ENCODE results near the gene SPAG6. TPM values are rescaled to one million over a fixed set of nuclear protein-coding genes. Genes with fewer than 3 reads are reported as not detected.

Gene SPAG6
- total RNA-seq, 2 donors from 2014 or later, result not detected

DNA sequence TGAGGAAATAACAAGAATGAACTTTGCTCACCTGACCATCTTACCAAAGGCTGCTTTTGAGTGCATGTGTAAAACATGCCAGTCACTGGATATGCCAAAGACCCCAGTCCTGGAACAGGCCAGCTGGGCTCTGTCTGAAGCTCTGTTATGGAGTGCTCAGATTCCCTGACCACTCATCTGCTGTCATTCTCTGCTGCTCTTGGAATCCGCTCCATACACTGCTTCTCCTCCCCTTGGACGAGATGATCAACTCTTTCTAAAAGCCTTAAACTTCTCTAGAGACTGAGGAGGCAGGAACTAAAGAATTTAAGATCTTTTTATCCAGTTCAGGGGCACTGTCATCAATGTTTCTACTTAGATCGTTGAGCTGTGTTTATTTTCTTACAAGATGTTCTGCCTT is 100.2 kb downstream of the SPAG6 start:
- DNase-seq (ENCODE audit: low spot score) (no peak), ATAC-seq (ENCODE audit: insufficient number of reproducible peaks, low FRiP score, low read depth) (no peak)
- Histone ChIP-seq H3K4me1 (ENCODE audit: control insufficient read depth in 1 of 2, low read depth in 2 of 2) (peaks cover 0 to 7% of the 10 kb centered on the region in 2 donors), H3K4me3 (no peak overlapping the region), H3K36me3 (no peaks in the 10 kb centered on the region), H3K27me3 (replicated peaks; ENCODE audit: insufficient read depth) (no peaks in the 10 kb centered on the region), H3K9me3 (no peaks in the 10 kb centered on the region), H3K27ac (no peak overlapping the region)
- TF ChIP-seq, protein P1, sequence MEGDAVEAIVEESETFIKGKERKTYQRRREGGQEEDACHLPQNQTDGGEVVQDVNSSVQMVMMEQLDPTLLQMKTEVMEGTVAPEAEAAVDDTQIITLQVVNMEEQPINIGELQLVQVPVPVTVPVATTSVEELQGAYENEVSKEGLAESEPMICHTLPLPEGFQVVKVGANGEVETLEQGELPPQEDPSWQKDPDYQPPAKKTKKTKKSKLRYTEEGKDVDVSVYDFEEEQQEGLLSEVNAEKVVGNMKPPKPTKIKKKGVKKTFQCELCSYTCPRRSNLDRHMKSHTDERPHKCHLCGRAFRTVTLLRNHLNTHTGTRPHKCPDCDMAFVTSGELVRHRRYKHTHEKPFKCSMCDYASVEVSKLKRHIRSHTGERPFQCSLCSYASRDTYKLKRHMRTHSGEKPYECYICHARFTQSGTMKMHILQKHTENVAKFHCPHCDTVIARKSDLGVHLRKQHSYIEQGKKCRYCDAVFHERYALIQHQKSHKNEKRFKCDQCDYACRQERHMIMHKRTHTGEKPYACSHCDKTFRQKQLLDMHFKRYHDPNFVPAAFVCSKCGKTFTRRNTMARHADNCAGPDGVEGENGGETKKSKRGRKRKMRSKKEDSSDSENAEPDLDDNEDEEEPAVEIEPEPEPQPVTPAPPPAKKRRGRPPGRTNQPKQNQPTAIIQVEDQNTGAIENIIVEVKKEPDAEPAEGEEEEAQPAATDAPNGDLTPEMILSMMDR (IDR thresholded peaks at IDR 0.05), result no peak

DNA sequence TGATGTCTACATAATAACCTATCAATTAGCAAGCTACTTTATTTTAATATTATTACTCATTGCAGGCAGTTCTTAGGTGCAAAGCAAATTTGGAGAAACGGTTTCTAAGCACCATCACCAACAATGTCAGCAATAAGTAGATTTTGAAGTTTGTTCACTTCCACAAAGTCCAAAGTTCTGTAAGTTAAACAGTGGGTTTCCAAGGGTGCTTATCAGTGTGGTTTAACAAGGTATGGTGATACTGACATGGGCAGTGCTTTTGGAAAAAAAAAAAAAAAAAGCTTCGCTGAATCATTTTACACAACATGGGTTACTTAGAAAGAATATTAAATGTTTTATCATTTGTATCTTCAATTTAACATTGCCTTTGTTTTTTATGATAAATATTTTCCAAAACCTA is 101.8 kb downstream of the SPAG6 start:
- ATAC-seq (ENCODE audit: insufficient number of reproducible peaks, low FRiP score, low read depth) (no peak), DNase-seq (ENCODE audit: low spot score) (no peak)
- H3K36me3 ChIP-seq, result no peaks in the 10 kb centered on the region
- peaks cover 0 to 7% of the 10 kb centered on the region in 2 donors for H3K4me1 ChIP-seq (ENCODE audit: control insufficient read depth in 1 of 2, low read depth in 2 of 2)
- H3K27me3 ChIP-seq (replicated peaks; ENCODE audit: insufficient read depth), result no peaks in the 10 kb centered on the region
- TF ChIP-seq, protein P1 (IDR thresholded peaks at IDR 0.05), result no peak
- no peak overlapping the region for H3K27ac ChIP-seq
- no peaks in the 10 kb centered on the region for H3K9me3 ChIP-seq
- no peak overlapping the region for H3K4me3 ChIP-seq

DNA sequence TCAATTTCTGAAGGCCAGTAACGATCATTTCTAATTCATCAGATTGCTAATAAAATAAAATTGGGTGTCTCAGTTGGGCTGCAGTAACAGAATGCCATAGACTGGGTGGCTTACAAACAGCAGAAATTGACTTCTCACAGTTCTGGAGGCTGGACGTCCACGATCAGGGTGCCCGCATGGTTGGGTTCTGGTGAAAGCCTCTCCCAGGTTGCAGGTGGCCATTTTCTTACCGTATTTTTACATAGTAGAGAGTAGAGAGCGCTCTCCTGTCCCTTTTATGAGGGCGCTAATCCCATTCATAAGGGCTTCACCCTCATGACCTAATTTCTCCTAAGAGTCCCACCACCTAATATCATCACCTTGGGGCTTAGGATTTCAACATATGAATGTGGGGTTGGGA is 106.0 kb downstream of the SPAG6 start:
- Histone ChIP-seq H3K36me3 (no peaks in the 10 kb centered on the region), H3K27ac (no peak overlapping the region), H3K9me3 (no peaks in the 10 kb centered on the region), H3K4me3 (no peak overlapping the region), H3K4me1 (ENCODE audit: control insufficient read depth in 1 of 2, low read depth in 2 of 2) (no peaks in the 10 kb centered on the region), H3K27me3 (replicated peaks; ENCODE audit: insufficient read depth) (no peaks in the 10 kb centered on the region)
- TF ChIP-seq, protein P1 (IDR thresholded peaks at IDR 0.05), result no peak
- no peak for DNase-seq (ENCODE audit: low spot score)
- ATAC-seq (ENCODE audit: insufficient number of reproducible peaks, low FRiP score, low read depth), result no peak

DNA sequence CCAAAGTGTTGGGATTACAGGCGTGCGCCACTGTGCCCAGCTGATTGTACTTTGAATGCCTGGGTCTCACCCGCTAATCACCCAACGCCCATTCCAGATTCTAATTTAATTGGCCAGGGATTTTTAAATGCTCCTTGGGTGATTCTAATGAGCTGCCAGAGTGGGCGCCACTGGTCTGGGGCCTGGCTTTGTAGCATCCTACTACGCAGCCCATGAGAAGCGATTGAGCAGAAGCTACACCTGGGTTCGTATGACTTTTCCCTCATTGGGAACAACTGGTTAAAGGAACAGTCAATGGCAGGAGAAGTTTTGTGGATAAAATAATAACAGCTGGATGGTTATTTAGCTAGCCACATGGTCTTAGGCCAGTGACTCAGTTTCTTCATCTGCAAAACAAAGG is 108.0 kb downstream of the SPAG6 start:
- Histone ChIP-seq H3K27ac (no peak overlapping the region), H3K27me3 (replicated peaks; ENCODE audit: insufficient read depth) (no peaks in the 10 kb centered on the region), H3K9me3 (no peaks in the 10 kb centered on the region), H3K36me3 (no peaks in the 10 kb centered on the region), H3K4me3 (no peak overlapping the region), H3K4me1 (ENCODE audit: control insufficient read depth in 1 of 2, low read depth in 2 of 2) (no peaks in the 10 kb centered on the region)
- no peak for ATAC-seq (ENCODE audit: insufficient number of reproducible peaks, low FRiP score, low read depth)
- TF ChIP-seq, protein P1 (IDR thresholded peaks at IDR 0.05), result no peak
- no peak for DNase-seq (ENCODE audit: low spot score)

DNA sequence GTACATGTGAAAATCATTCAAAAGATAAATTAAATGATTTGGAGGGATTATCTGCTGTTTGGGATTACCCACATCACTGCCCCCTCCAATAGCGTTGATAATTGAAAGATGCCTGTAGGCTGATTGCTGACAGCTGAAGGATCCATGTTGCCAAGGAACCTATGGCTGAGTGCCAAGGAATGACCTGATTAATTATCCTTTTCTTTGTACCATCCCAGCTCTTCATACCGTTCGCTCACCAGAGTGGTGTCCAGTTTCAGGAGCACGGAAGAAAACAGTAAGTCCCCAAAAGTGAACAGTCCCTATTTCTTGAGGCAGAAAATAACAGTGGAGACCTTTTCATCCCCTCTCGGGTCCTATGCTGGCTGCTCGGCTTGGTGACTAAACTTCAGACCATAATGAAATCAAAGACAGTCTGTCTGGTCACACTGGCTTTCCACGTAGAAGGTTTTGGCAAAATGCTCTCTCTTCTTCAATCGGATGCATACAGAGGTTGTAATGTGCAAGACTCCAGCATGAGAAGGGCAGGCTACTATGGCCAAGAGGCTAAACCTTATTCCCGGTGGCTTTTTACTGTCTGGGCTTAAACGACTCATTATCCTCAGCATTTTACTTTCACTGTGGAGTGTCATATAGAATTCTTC is 108.8 kb downstream of the SPAG6 start:
- Histone ChIP-seq H3K4me1 (ENCODE audit: control insufficient read depth in 1 of 2, low read depth in 2 of 2) (no peaks in the 10 kb centered on the region), H3K4me3 (no peak overlapping the region), H3K27ac (no peak overlapping the region), H3K9me3 (no peaks in the 10 kb centered on the region), H3K36me3 (no peaks in the 10 kb centered on the region), H3K27me3 (replicated peaks; ENCODE audit: insufficient read depth) (no peaks in the 10 kb centered on the region)
- ATAC-seq (ENCODE audit: insufficient number of reproducible peaks, low FRiP score, low read depth), result no peak
- TF ChIP-seq, protein P1 (IDR thresholded peaks at IDR 0.05), result no peak
- DNase-seq (ENCODE audit: low spot score), result no peak
